Kidney epithelial cell (primary cell): ENCODE data around the gene GMPPB. TPM values are rescaled to one million over a fixed set of nuclear protein-coding genes. Genes with fewer than 3 reads are reported as not detected.

Experiments used
- DNase-seq: peaks from one replicate; pipeline ENCODE4 v3.0.0-alpha.2; 2010; ENCODE audit warnings: low read depth
- H3K27me3 ChIP-seq: 2 replicates; pipeline ENCODE4 v1.6.0; 2011; ENCODE audit warnings: low read length; ENCODE audit not compliant: control insufficient read depth, insufficient read depth
- H3K36me3 ChIP-seq: 2 replicates; pipeline ENCODE4 v1.5.1; 2011; ENCODE audit warnings: low read length; ENCODE audit not compliant: control insufficient read depth, insufficient read depth
- H3K4me3 ChIP-seq: 2 replicates; pipeline ENCODE4 v1.5.1; 2011; ENCODE audit warnings: low read depth, mild to moderate bottlenecking, control low read depth, low read length
- CTCF ChIP-seq: IDR thresholded peaks from 2 replicates; pipeline ENCODE4 v1.5.1; 2011; ENCODE audit warnings: mild to moderate bottlenecking, moderate library complexity, low read length, control low read depth, inconsistent platforms; ENCODE audit not compliant: insufficient read depth, poor library complexity, severe bottlenecking
- total RNA-seq: library from RNA; depleted of rRNA; stranded (reverse); fragments of >200 nt; gene quantifications from 2 replicates; pipeline ENCODE4 v1.2.3, GENCODE V29; 2015

The GMPPB gene
- total RNA-seq, 1 donor from 2014 or later = 53.2 TPM

GRCh38 chr3:49717959-49718857, 5.5 kb downstream of the GMPPB start:
- H3K36me3 ChIP-seq = peaks cover 1% of the 10 kb centered on the region
- H3K27me3 ChIP-seq = peaks cover 11% of the 10 kb centered on the region
- DNase-seq = no peak
- no peak for TF ChIP-seq CTCF
- H3K4me3 ChIP-seq = no peak overlapping the region

GRCh38 chr3:49717211-49717958, 6.4 kb downstream of the GMPPB start:
- Histone ChIP-seq H3K4me3 (no peak overlapping the region), H3K27me3 (peaks cover 11% of the 10 kb centered on the region), H3K36me3 (no peaks in the 10 kb centered on the region)
- DNase-seq = no peak
- TF ChIP-seq CTCF = no peak

- H3K36me3 ChIP-seq = no peaks in the 10 kb centered on the region
- TF ChIP-seq CTCF = no peak
- peaks cover 11% of the 10 kb centered on the region for H3K27me3 ChIP-seq
- H3K4me3 ChIP-seq = no peak overlapping the region
- no peak for DNase-seq
Observed at GRCh38 chr3:49716691-49717210, 7.0 kb downstream of the GMPPB start.

- no peaks in the 10 kb centered on the region for H3K36me3 ChIP-seq
- no peak for TF ChIP-seq CTCF
- H3K27me3 ChIP-seq = peaks cover 11% of the 10 kb centered on the region
- DNase-seq = no peak
- no peak overlapping the region for H3K4me3 ChIP-seq
Observed at GRCh38 chr3:49716169-49716568, 7.6 kb downstream of the GMPPB start.

- peaks cover 11% of the 10 kb centered on the region for H3K27me3 ChIP-seq
- H3K4me3 ChIP-seq = no peak overlapping the region
- TF ChIP-seq CTCF = no peak
- H3K36me3 ChIP-seq = no peaks in the 10 kb centered on the region
- no peak for DNase-seq
Observed at GRCh38 chr3:49715611-49716121, 8.1 kb downstream of the GMPPB start.
